ENCODE data around the gene TNS1.

TNS1 gene

GRCh38 chr2:217913436-217913835 lies 89.4 kb downstream of the TNS1 start:
- no peak for DNase-seq (ENCODE audit: low spot score)

- no peak for DNase-seq (ENCODE audit: low spot score)
These were observed 90.4 kb downstream of the TNS1 start for GRCh38 chr2:217912098-217913024.

GRCh38 chr2:217911283-217912097 lies 91.3 kb downstream of the TNS1 start:
- no peak for DNase-seq (ENCODE audit: low spot score)

GRCh38 chr2:217910875-217911212 lies 92.0 kb downstream of the TNS1 start:
- no peak for DNase-seq (ENCODE audit: low spot score)

- no peak for DNase-seq (ENCODE audit: low spot score)
These were observed 93.5 kb downstream of the TNS1 start for GRCh38 chr2:217909156-217909820.

GRCh38 chr2:217908544-217908943 lies 94.3 kb downstream of the TNS1 start:
- DNase-seq (ENCODE audit: low spot score), result no peak

- no peak for DNase-seq (ENCODE audit: low spot score)
These were observed 95.5 kb downstream of the TNS1 start for GRCh38 chr2:217907266-217907665.

GRCh38 chr2:217906798-217907197 lies 96.0 kb downstream of the TNS1 start:
- no peak for DNase-seq (ENCODE audit: low spot score)

- no peak for DNase-seq (ENCODE audit: low spot score)
These were observed 96.9 kb downstream of the TNS1 start for GRCh38 chr2:217905896-217906295.

- no peak for DNase-seq (ENCODE audit: low spot score)
These were observed 97.4 kb downstream of the TNS1 start for GRCh38 chr2:217905395-217905794.

- no peak for DNase-seq (ENCODE audit: low spot score)
These were observed 98.2 kb downstream of the TNS1 start for GRCh38 chr2:217904614-217904965.

GRCh38 chr2:217903859-217904613 lies 98.8 kb downstream of the TNS1 start:
- DNase-seq (ENCODE audit: low spot score), result no peak

GRCh38 chr2:217903142-217903858 lies 99.5 kb downstream of the TNS1 start:
- DNase-seq (ENCODE audit: low spot score), result no peak

GRCh38 chr2:217902379-217903141 lies 100.2 kb downstream of the TNS1 start:
- no peak for DNase-seq (ENCODE audit: low spot score)

GRCh38 chr2:217901835-217902378 lies 100.9 kb downstream of the TNS1 start:
- no peak for DNase-seq (ENCODE audit: low spot score)

- no peak for DNase-seq (ENCODE audit: low spot score)
These were observed 101.4 kb downstream of the TNS1 start for GRCh38 chr2:217901400-217901799.

- DNase-seq (ENCODE audit: low spot score), result no peak
These were observed 101.9 kb downstream of the TNS1 start for GRCh38 chr2:217900780-217901360.

GRCh38 chr2:217900010-217900779 lies 102.6 kb downstream of the TNS1 start:
- DNase-seq (ENCODE audit: low spot score), result no peak

Data from ecto neural progenitor cell (in vitro differentiated cells).